ENCODE results near the gene ARFGAP1. TPM values are rescaled to one million over a fixed set of nuclear protein-coding genes. Genes with fewer than 3 reads are reported as not detected.

ARFGAP1 gene
- total RNA-seq, 1 donor from 2014 or later = 44.7 TPM

DNA sequence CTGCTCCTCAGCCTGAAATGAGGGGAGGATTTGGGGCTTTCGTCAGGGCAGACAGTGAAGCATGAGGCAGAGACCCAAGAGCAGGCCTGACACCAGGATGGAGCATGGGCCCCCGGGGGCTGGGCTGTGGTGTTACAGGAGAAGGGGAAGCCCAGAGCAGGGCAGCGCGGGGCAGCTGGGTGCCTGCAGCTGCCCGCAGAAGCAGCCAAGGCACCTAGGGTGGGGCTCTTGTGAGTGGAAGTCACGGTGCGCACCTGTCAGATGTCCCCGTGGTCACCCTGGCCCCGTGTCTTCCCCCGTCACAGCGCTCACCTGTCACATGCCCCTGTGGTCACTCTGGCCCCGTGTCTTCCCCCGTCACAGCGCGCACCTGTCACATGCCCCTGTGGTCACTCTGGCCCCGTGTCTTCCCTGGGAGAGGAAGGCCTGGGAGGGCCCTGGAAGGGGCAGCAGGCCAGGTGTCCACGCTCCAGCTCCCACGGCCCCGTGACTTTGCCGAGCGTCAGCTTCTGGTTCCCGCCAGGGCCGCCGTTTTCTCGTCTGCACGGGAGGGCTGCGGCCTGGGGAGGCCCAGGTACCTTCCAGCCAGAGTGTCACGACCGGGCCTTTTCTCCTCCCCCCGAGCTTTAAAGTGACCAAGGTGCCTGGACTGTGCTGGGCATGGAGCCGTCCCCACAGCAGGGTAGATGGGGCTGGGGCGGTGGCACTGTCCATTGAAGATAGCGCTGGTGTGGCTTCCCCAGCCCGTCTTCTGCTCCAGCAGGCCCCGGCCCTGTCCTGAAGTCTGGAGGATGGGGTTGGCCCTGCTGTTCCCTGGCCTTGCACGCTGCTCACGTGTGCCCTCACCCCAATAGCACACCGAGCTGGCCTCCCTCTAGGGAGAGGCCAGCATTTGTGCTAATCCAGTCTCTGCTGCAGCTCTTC is 9.4 kb downstream of the ARFGAP1 start:
- DNase-seq (ENCODE audit: extremely low spot score in 2 of 2) = no peak
- no peak overlapping the region for H3K4me3 ChIP-seq
- intact Hi-C loops (cut with DNase I) = no loop called here

DNA sequence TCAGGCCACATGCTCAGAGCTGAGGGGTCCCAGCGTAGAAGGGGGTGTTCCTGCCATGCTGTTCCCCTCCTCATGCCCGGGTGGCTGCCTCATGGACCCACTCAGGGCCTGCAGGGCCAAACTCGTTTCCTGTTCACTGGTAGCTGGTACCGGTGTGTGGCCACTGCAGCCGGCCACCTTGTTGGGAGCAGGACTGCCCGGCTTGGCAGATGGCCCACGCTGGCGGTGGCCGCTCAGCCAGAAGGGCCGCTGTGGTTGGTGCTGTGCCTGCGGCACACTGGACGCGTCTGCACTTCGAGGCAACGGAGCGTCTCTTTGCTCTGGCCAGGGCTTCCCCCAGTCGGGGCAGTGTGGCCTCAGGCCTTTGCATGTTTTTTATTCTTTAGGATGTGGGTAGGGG is 10.3 kb downstream of the ARFGAP1 start:
- no peak overlapping the region for H3K27ac ChIP-seq
- H3K36me3 ChIP-seq = peaks cover 0 to 79% of the 10 kb centered on the region in 2 donors
- TF ChIP-seq POLR2AphosphoS5 (IDR thresholded peaks at IDR 0.05; ENCODE audit: insufficient read depth in 1 of 2, low read depth in 1 of 2) (no peak), POLR2A (IDR thresholded peaks at IDR 0.05) (no peak)
- TF ChIP-seq, protein P1, sequence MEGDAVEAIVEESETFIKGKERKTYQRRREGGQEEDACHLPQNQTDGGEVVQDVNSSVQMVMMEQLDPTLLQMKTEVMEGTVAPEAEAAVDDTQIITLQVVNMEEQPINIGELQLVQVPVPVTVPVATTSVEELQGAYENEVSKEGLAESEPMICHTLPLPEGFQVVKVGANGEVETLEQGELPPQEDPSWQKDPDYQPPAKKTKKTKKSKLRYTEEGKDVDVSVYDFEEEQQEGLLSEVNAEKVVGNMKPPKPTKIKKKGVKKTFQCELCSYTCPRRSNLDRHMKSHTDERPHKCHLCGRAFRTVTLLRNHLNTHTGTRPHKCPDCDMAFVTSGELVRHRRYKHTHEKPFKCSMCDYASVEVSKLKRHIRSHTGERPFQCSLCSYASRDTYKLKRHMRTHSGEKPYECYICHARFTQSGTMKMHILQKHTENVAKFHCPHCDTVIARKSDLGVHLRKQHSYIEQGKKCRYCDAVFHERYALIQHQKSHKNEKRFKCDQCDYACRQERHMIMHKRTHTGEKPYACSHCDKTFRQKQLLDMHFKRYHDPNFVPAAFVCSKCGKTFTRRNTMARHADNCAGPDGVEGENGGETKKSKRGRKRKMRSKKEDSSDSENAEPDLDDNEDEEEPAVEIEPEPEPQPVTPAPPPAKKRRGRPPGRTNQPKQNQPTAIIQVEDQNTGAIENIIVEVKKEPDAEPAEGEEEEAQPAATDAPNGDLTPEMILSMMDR (IDR thresholded peaks at IDR 0.05) = no peak
- no peak for DNase-seq (ENCODE audit: extremely low spot score in 2 of 2)
- H3K4me3 ChIP-seq = no peak overlapping the region
- intact Hi-C loops (cut with DNase I) = no loop called here
- no peaks in the 10 kb centered on the region for H3K9me3 ChIP-seq
- no peaks in the 10 kb centered on the region for H3K4me1 ChIP-seq
- no peaks in the 10 kb centered on the region for H3K27me3 ChIP-seq

More for the DNA sequence above, 9.4 kb downstream of the ARFGAP1 start:
- Histone ChIP-seq H3K27me3 (no peaks in the 10 kb centered on the region), H3K4me1 (no peaks in the 10 kb centered on the region), H3K9me3 (no peaks in the 10 kb centered on the region), H3K27ac (no peak overlapping the region), H3K36me3 (peaks cover 0 to 77% of the 10 kb centered on the region in 2 donors)
- TF ChIP-seq POLR2A (IDR thresholded peaks at IDR 0.05) = no peak
- no peak for TF ChIP-seq POLR2AphosphoS5 (IDR thresholded peaks at IDR 0.05; ENCODE audit: insufficient read depth in 1 of 2, low read depth in 1 of 2)

DNA sequence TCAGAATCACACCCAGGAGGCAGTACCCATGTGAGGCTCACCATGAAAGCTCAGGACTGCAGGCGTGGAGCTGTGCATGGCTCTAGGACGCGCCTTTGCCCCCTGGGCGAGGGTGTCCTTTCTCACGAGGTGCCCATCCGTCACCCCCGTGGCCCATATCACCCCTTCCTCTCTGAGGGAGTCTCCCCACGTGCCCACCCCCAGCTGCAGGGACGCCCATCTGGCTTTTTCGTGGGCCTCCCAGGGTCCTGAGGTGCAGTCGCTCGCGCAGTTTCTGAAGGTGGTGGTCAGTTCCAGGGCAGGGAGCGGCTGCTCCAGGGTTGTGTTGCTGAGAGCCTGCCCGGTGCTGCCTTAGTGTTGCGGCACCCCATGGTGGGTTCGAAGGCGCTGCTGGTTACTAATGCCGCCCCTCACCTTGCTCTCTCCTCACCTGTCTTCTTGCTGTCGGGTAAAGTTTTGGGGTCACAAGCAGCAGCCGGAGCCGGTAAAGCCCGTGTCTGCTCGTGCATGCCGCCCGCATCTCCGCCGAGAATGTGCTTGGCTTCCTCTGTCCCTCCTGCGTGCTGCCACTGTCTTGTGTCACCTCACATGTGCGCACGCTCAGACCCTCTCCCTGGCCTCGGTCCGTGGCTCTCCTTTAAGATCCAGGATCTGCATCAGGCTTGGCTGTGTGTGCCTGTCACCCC is 10.9 kb downstream of the ARFGAP1 start:
- H3K4me3 ChIP-seq = no peak overlapping the region

DNA sequence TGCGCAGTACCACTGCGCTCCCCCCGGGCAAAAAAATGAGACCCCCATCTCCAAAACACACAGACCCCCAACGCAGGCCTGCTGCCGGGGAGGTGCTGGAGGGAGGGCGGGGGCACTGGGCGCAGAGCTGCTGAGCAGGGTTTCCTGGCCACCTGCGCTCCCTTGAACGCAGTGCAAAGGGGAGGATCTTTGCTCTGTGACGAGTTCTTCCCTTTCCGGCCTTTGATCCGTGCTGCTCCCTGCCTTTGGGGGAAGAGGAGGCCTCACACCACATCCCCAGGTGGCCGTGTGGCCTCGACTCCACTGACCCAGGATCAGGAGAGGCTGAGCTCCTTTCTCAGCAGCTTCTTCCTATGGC is 11.4 kb downstream of the ARFGAP1 start:
- no peak for DNase-seq (ENCODE audit: extremely low spot score in 2 of 2)
- no peaks in the 10 kb centered on the region for H3K9me3 ChIP-seq
- H3K4me3 ChIP-seq = no peak overlapping the region
- H3K27ac ChIP-seq = no peak overlapping the region
- intact Hi-C loops (cut with DNase I) = no loop called here
- H3K36me3 ChIP-seq = peaks cover 0 to 71% of the 10 kb centered on the region in 2 donors
- TF ChIP-seq POLR2A (IDR thresholded peaks at IDR 0.05) (no peak), POLR2AphosphoS5 (IDR thresholded peaks at IDR 0.05; ENCODE audit: insufficient read depth in 1 of 2, low read depth in 1 of 2) (no peak)
- TF ChIP-seq, protein P1 (IDR thresholded peaks at IDR 0.05) = no peak
- no peaks in the 10 kb centered on the region for H3K4me1 ChIP-seq
- no peaks in the 10 kb centered on the region for H3K27me3 ChIP-seq

More for the DNA sequence above, 10.9 kb downstream of the ARFGAP1 start:
- Histone ChIP-seq H3K9me3 (no peaks in the 10 kb centered on the region), H3K27me3 (no peaks in the 10 kb centered on the region), H3K4me1 (no peaks in the 10 kb centered on the region), H3K36me3 (peaks cover 0 to 77% of the 10 kb centered on the region in 2 donors), H3K27ac (no peak overlapping the region)
- TF ChIP-seq POLR2A (IDR thresholded peaks at IDR 0.05) (no peak), POLR2AphosphoS5 (IDR thresholded peaks at IDR 0.05; ENCODE audit: insufficient read depth in 1 of 2, low read depth in 1 of 2) (no peak)
- TF ChIP-seq, protein P1 (IDR thresholded peaks at IDR 0.05) = no peak
- no peak for DNase-seq (ENCODE audit: extremely low spot score in 2 of 2)
- intact Hi-C loops (cut with DNase I) = no loop called here

GRCh38 chr20:63284544-63284949 is 11.9 kb downstream of the ARFGAP1 start:
- intact Hi-C loops (cut with DNase I) = no loop called here
- H3K9me3 ChIP-seq = no peaks in the 10 kb centered on the region
- peaks cover 0 to 67% of the 10 kb centered on the region in 2 donors for H3K36me3 ChIP-seq
- no peaks in the 10 kb centered on the region for H3K27me3 ChIP-seq
- no peaks in the 10 kb centered on the region for H3K4me1 ChIP-seq
- TF ChIP-seq POLR2AphosphoS5 (IDR thresholded peaks at IDR 0.05; ENCODE audit: insufficient read depth in 1 of 2, low read depth in 1 of 2) (no peak), POLR2A (IDR thresholded peaks at IDR 0.05) (no peak)
- TF ChIP-seq, protein P1 (IDR thresholded peaks at IDR 0.05) = no peak
- no peak overlapping the region for H3K4me3 ChIP-seq
- no peak overlapping the region for H3K27ac ChIP-seq
- DNase-seq (ENCODE audit: extremely low spot score in 2 of 2) = no peak

All from vagina (tissue), 2 donors.